Activated effector memory CD4-positive, alpha-beta T cell treated with anti-CD3 and anti-CD28 coated beads, Interleukin-2, amount 50 U/mL, for 16 hours (primary cell): ENCODE results near the gene RGS13.

Source experiments
- DNase-seq: peaks from one replicate; pipeline ENCODE4 v3.0.0-alpha.2; 2020

The RGS13 gene

GRCh38 chr1:192627901-192628300, 8.0 kb upstream of the RGS13 start:
- no peak for DNase-seq

GRCh38 chr1:192628396-192629057, 7.4 kb upstream of the RGS13 start:
- no peak for DNase-seq

- no peak for DNase-seq
These were observed 6.3 kb upstream of the RGS13 start for GRCh38 chr1:192629612-192630011.

- DNase-seq: no peak
These were observed 5.2 kb upstream of the RGS13 start for GRCh38 chr1:192630521-192631287.

GRCh38 chr1:192631749-192632148, 4.2 kb upstream of the RGS13 start:
- DNase-seq: no peak

GRCh38 chr1:192632188-192632587, 3.8 kb upstream of the RGS13 start:
- DNase-seq: no peak

- DNase-seq: no peak
These were observed 3.1 kb upstream of the RGS13 start for GRCh38 chr1:192632641-192633532.

- DNase-seq: no peak
These were observed 2.3 kb upstream of the RGS13 start for GRCh38 chr1:192633533-192634253.

- DNase-seq: no peak
These were observed 906 bp upstream of the RGS13 start for GRCh38 chr1:192635041-192635440.

- DNase-seq: no peak
These were observed 3.8 kb downstream of the RGS13 start for GRCh38 chr1:192639607-192640368.

- DNase-seq: no peak
These were observed 16.2 kb downstream of the RGS13 start for GRCh38 chr1:192652159-192652558.

- DNase-seq: no peak
These were observed 18.2 kb downstream of the RGS13 start for GRCh38 chr1:192654120-192654519.

GRCh38 chr1:192654591-192655251, 18.8 kb downstream of the RGS13 start:
- no peak for DNase-seq

- DNase-seq: no peak
These were observed 21.8 kb downstream of the RGS13 start for GRCh38 chr1:192657760-192658159.

- DNase-seq: no peak
These were observed 22.3 kb downstream of the RGS13 start for GRCh38 chr1:192658255-192658654.

GRCh38 chr1:192660613-192661012, 24.7 kb downstream of the RGS13 start:
- DNase-seq: no peak

- DNase-seq: no peak
These were observed 32.5 kb downstream of the RGS13 start for GRCh38 chr1:192668409-192668983.

- no peak for DNase-seq
These were observed 33.2 kb downstream of the RGS13 start for GRCh38 chr1:192669174-192669573.

- DNase-seq: no peak
These were observed 39.8 kb downstream of the RGS13 start for GRCh38 chr1:192675716-192676115.

GRCh38 chr1:192678099-192678498, 42.2 kb downstream of the RGS13 start:
- no peak for DNase-seq

- DNase-seq: no peak
These were observed 46.4 kb downstream of the RGS13 start for GRCh38 chr1:192682335-192682734.
